GM12801 (cell line): ENCODE data around the gene CCL15.

ENCODE experiments used
- TF ChIP-seq, protein P1 (sequence below): IDR thresholded peaks from one replicate; pipeline ENCODE4 v1.5.1; 2011; ENCODE audit warnings: control low read depth; ENCODE audit not compliant: insufficient read length; ENCODE audit errors: extremely low read depth

CCL15 gene

DNA sequence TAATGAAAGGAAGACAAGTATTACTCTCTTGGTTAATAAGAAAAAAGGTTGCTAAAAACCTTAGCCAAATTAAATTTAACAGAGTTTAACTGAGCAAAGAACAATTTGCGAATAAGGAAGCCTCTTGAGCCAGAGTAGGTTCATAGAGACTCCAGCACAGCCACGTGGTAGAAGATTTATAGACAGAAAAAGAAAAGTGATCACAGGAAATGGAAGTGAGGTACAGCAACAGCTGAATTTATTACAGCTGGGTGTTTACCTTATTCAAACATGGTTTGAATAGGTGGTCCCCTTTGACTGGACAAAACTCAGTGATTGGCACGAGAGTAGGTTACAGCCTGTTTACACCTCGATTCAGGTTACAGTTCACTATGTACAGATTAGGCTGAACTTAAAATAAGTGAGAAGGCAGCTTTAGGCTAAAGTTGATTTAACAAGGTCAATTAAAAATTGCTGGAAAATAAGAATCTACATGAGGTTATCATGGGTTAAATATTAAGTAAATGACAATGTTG lies 3.3 kb upstream of the CCL15 start:
- TF ChIP-seq, protein P1, sequence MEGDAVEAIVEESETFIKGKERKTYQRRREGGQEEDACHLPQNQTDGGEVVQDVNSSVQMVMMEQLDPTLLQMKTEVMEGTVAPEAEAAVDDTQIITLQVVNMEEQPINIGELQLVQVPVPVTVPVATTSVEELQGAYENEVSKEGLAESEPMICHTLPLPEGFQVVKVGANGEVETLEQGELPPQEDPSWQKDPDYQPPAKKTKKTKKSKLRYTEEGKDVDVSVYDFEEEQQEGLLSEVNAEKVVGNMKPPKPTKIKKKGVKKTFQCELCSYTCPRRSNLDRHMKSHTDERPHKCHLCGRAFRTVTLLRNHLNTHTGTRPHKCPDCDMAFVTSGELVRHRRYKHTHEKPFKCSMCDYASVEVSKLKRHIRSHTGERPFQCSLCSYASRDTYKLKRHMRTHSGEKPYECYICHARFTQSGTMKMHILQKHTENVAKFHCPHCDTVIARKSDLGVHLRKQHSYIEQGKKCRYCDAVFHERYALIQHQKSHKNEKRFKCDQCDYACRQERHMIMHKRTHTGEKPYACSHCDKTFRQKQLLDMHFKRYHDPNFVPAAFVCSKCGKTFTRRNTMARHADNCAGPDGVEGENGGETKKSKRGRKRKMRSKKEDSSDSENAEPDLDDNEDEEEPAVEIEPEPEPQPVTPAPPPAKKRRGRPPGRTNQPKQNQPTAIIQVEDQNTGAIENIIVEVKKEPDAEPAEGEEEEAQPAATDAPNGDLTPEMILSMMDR = no peak

DNA sequence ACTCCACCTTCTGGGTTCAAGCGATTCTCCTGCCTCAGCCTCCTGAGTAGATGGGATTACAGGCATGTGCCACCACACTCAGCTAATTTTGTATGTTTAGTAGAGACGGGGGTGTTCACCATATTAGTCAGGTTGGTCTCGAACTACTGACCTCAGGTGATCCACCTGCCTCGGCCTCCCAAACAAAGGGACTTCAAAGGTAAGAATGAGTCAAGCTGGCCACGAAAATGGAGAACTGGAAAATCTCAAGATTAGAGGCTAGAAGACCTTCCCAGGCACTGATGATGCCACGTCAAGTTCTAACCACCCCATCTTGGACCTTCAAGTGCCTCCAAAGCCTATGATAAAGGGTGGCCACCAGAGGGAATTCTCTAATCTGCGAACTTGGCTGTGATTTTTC lies 1.3 kb upstream of the CCL15 start:
- TF ChIP-seq, protein P1 = no peak

DNA sequence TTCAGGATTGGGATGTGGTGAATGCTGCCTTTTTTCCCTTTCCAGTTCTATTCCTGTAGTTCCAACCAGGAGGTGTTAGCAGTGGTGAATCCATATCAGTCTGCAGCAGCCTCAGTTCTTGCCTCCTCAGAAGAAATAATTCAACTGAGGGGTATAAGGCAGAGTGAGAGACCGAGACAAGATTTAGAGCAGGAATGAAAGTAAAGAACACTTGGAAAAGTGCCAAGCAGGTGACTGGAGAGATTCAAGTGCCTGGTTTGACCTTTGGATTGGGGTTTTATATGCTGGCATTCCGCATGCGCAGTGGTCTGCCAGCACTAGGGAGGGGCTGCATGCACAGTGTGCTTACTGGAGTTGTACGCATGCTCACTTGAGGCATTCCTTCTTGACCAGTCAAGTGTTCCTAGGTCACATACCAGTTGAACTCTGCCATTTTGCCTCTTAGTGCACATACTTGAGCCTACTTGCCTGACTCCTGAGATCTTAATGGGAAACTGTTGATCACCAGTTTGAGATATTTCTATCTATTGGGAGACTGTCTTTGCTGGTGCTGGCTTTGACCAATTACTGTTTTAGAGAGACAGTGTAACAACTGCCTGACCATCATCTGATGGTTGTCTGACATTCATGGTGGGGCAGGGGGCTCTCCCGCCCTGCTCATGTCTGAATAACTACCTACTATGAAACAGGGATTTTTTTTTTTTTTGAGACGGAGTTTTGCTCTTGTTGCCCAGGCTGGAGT lies 680 bp upstream of the CCL15 start:
- TF ChIP-seq, protein P1 = no peak

DNA sequence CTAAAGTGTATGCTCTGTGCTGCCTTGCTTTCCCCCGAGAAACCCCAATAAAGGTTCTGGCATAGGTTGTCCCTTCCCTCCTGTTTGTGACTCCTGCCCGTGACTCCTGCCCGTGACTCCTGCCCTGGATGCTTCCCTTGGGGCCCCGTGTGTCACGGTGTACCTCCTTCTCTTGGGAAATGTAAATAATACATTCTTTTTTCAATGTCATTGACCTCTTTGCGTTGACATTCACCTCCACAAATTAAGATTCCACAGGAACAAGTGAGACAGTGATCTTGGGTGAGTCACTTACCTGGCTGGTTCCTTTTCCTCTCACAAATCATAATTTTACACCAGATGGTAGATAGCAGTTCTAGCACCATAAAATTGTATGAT lies 632 bp downstream of the CCL15 start:
- TF ChIP-seq, protein P1 = no peak

DNA sequence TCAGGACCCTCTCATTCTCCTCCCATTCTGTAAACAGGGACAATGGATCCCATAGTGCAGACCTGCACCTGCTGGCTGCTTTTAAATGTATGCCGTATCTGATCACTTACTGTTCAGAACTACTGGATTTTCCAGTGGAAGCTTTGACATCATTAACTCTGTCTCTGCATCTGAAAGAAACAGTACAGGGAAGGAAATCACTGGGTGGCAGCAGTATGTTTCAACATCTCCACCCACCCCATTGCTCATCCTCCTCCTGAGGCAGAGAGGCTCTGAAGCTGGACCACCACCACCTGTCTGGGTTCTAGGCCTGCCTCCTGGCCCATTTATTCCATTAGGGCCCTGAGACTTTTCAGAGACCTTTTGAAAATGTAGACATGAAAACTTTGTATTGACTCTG lies 2.6 kb downstream of the CCL15 start:
- TF ChIP-seq, protein P1 = no peak

DNA sequence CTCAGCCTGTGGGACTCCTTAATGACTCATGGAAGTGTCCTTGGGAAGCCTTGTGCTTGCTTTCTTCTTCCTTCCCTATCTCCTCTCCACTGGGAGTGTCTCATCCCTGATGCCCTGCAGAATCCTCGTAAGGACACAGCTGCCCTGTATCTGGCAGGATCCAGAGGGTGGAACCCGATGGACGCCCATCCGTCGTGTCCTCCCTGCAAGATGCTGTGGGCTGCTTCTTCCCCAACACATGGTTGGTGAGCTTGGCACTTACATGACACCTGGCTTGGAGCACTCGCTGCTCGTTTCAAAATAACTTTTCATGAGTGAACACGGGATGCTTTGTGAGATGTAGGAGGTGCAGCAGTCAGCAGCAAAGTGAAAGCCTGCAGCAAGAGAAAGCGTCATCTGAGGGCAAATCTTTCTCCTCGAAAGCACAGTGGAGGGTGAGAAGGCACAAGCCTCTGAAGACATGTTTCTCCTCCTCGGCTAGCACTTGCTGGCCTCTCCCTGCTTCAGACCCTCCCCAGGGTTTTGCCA lies 3.3 kb downstream of the CCL15 start:
- TF ChIP-seq, protein P1 = no peak

DNA sequence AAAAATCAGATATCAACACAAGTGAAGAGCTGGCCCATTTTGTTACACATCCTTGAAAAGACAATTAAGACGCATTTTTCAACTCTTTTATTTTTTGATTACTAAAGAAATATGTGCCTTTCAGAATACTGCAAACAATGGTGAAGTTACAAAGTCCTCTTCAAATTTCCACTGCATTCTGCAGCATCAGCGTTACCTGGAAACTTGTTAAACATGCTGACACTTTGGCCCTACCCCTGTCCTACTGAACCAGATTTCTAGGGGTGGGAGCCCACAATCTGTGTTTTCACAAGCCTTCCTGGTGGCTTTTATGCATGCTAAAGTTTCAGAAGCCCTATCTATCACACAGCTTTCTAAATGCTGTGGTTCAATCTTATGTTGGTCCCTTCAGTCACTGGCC lies 10.3 kb downstream of the CCL15 start:
- TF ChIP-seq, protein P1 = no peak
